GM23248 (cell line): Measurements from ENCODE around the gene GCAT.

Source experiments
- EZH2 ChIP-seq: fragments of 200-600 bp; sonication (generic); IDR thresholded peaks from 2 replicates; pipeline ENCODE4 v1.6.1; 2018; ENCODE audit warnings: antibody characterized with exemption, mild to moderate bottlenecking; ENCODE audit not compliant: insufficient read depth, poor library complexity, severe bottlenecking
- EZH2phosphoT487 ChIP-seq: fragments of 200-600 bp; sonication (generic); IDR thresholded peaks from 2 replicates; pipeline ENCODE4 v1.6.1; 2018; ENCODE audit warnings: antibody characterized with exemption, moderate library complexity, mild to moderate bottlenecking, low read depth; ENCODE audit not compliant: insufficient read depth

DNA sequence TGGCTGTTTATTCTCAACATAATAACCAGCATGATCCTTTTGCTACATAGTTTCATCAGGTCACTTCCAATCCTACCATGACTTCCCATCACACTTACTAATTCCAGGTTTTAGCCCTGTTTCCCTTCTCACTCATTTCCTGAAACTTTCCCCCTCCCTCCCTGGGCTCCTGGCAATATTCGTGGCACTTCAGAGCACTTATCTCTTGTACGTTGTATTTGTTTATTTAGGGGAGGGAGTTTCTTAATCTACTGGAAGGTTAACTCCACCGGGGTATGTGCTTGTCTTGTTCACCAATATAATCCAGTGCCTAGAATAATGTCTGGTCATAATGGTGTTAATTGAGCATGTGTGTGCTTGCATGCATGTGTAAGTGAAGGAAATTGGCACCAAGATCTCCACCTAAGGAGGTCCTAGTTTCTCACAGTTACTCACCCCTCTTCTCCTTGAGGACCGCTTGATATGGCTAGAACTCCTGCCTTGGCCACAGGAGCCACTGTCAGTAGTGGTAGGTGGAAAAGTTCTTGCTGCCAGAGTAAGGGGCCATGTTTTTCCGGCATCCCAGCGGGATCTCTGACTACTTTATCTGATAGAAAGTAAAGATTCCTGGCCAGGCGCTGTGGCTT lies 53.2 kb downstream of the GCAT start:
- TF ChIP-seq EZH2phosphoT487 (no peak), EZH2 (no peak)
